Right lobe of liver (tissue), 6 donors: ENCODE data around the gene SPHK2. TPM values are rescaled to one million over a fixed set of nuclear protein-coding genes. Genes with fewer than 3 reads are reported as not detected.

Experiments used
- ATAC-seq, 4 donors: fragments of 200-7000 bp; cut with Tn5 transposase; one replicate each; pipeline ENCODE4 v1.9.1; 2020; ENCODE audit warnings: mild to moderate bottlenecking in 4 of 4, moderate library complexity in 4 of 4
- DNase-seq, 3 donors: peaks; one replicate each; pipeline ENCODE4 v3.0.0-alpha.2; 2020
- H3K27ac ChIP-seq, 3 donors: fragments of 200-600 bp; one replicate each; pipeline ENCODE4 v1.8.0; 2022
- H3K27me3 ChIP-seq, 2 donors: fragments of 200-600 bp; one replicate each; pipeline ENCODE4 v1.8.0; 2022
- H3K36me3 ChIP-seq, 4 donors: fragments of 200-600 bp; sonication (generic) in 1 of 4; one replicate each; pipeline versions ENCODE4 v1.5.1 to v1.8.0; 2017 to 2022; ENCODE audit warnings: control low read depth in 1 of 4
- H3K4me1 ChIP-seq, 4 donors: fragments of 200-600 bp; sonication (generic) in 1 of 4; one replicate each; pipeline versions ENCODE4 v1.5.1 to v1.8.0; 2017 to 2022; ENCODE audit warnings: control low read depth in 1 of 4
- H3K4me3 ChIP-seq, 3 donors: fragments of 200-600 bp; one replicate each; pipeline ENCODE4 v1.8.0; 2022
- H3K9me3 ChIP-seq, 4 donors: fragments of 200-600 bp; sonication (generic) in 1 of 4; one replicate each; pipeline versions ENCODE4 v1.5.1 to v1.8.0; 2017 to 2022; ENCODE audit warnings: control low read depth in 1 of 4
- POLR2A ChIP-seq: fragments of 450-650 bp; IDR thresholded peaks from one replicate; pipeline ENCODE4 v1.6.1; 2017; ENCODE audit warnings: antibody characterized with exemption, mild to moderate bottlenecking
- WGBS: methylation state at CpG from one replicate; pipeline ENCODE4 v1.1.6; 2018; ENCODE audit warnings: low coverage, low lambda C conversion rate; ENCODE audit not compliant: insufficient coverage; ENCODE audit errors: missing lambda C conversion rate; 5-methylcytosine and 5-hydroxymethylcytosine counted together
- intact Hi-C, 2 donors: fragments of 100-400 bp; cut with DNase I; formaldehyde crosslinking; loops; one replicate each; pipeline versions ENCODE4 v1.11.2 to v1.14.1; 2022
- total RNA-seq, 6 experiments: library from RNA; depleted of rRNA in 2 of 6; stranded (reverse); fragments of >200 nt in 2 of 6; fragmentation: NEBNext Ultra II Directional in 3 of 6; extraction: Animal tissue kit (Norgen Biotek cat#: 25700) in 3 of 6; gene quantifications; one replicate each; pipeline versions ENCODE4 v1.1.0 to v1.2.4, GENCODE V29; 2016 to 2023
- TF ChIP-seq, protein P1 (sequence below), 4 donors: fragments of 200-600 bp in 3 of 4; fragments of 450-650 bp in 1 of 4; IDR thresholded peaks; one replicate each; pipeline versions ENCODE4 v1.5.1 to v1.8.0; 2016 to 2022; ENCODE audit warnings: antibody characterized with exemption in 4 of 4, mild to moderate bottlenecking in 2 of 4
- donor health status: DM: no; HTN: yes; CAD: no.
- donor health status: DM: no; HTN: no; CAD: no.
- donor health status: DM: no; HTN: no; CAD: no.
- donor health status: DM: no; HTN: yes; CAD: no.
- donor health status: DM: no; HTN: yes; CAD: no.

SPHK2 gene
- total RNA-seq, 6 experiments from 2014 or later = 11.4 to 30.1 (median 17.2) TPM

DNA sequence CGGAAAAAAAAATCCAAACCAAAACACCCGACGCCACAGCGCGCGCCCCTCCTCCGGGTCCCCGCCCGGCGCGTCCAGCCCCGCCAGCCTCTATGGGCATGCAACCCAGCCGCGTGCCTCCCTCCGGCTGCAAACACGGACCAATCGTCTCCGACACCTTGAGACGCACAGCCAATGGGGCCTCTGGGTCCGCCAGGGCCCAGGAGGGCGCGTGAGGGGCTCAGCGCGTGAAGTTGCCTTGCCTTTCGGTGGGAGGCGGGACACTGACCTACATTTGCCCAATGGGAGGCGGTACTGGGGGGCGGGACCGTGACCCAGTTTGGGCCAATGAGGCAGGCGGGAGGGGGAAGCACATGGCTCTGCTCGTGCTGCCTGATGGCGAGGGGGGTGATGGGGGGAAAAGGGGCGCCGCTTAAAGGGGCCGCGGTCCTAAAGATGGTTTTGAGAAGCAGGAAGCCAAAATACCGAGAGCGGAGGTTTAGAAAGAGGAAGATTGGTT is 18.2 kb downstream of the SPHK2 start:
- Histone ChIP-seq H3K4me3 (peak overlapping the region; percentile 18 to 74 (median 72)), H3K36me3 (no peaks in the 10 kb centered on the region), H3K9me3 (no peaks in the 10 kb centered on the region), H3K4me1 (peaks cover 0 to 31% (median 18%) of the 10 kb centered on the region in 4 donors), H3K27ac (peak overlapping the region; percentile 87 to 97 (median 88)), H3K27me3 (no peaks in the 10 kb centered on the region)
- TF ChIP-seq POLR2A = no peak
- TF ChIP-seq, protein P1, sequence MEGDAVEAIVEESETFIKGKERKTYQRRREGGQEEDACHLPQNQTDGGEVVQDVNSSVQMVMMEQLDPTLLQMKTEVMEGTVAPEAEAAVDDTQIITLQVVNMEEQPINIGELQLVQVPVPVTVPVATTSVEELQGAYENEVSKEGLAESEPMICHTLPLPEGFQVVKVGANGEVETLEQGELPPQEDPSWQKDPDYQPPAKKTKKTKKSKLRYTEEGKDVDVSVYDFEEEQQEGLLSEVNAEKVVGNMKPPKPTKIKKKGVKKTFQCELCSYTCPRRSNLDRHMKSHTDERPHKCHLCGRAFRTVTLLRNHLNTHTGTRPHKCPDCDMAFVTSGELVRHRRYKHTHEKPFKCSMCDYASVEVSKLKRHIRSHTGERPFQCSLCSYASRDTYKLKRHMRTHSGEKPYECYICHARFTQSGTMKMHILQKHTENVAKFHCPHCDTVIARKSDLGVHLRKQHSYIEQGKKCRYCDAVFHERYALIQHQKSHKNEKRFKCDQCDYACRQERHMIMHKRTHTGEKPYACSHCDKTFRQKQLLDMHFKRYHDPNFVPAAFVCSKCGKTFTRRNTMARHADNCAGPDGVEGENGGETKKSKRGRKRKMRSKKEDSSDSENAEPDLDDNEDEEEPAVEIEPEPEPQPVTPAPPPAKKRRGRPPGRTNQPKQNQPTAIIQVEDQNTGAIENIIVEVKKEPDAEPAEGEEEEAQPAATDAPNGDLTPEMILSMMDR (IDR thresholded peaks at IDR 0.05) = no peak
- DNase-seq (peak; percentile 96 to 100 (median 98)), ATAC-seq (peak; percentile 51 to 75 (median 68))
- intact Hi-C loops = no loop called here
- 0% methylated on average over 24 of the region's 38 CpGs for WGBS

DNA sequence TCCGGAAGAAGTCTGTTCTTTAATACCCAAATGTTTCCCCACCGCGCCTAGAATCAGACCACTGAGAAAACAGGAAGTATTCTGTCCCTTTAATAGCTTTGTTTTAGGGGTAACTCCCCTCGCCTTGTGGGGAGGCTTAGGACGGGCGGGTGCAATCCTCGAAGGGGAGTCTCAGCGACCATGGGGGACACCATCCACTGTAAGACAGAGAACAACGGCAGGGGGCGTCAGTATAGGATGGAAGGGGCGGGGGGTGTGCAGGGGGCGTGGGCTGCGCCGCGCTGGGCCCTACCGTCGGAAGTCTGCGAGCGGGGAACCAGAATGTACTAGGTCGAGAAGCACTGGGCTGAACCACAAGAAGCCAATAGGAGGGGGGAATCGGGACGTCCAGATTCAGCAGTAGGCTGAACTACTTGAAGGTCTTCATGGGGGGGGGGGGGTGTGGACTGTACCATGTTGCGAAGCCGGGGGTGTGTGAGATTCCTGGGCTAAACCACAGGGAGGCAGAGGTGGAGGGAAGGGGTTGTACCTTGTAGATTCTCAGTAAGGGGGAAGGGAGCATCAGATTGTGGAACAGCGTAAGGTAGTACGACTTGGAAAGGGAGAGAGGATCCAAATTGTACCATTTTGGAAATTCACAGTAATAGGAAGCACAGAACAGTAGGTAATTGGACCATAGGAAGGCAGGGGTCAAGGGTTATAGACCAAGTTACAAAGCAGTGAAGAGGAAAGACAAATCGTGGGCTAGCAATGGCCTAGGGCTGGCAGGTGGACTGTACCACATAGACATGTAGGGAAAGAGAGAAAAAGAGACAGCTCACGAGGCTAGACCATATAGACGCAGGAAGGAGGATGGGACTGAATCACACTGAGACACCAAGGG is 18.9 kb downstream of the SPHK2 start:
- intact Hi-C loops = no loop called here
- Histone ChIP-seq H3K4me3 (peak overlapping the region; percentile 18 to 74 (median 72)), H3K36me3 (no peaks in the 10 kb centered on the region), H3K9me3 (no peaks in the 10 kb centered on the region), H3K27me3 (no peaks in the 10 kb centered on the region), H3K4me1 (peaks cover 0 to 26% (median 14%) of the 10 kb centered on the region in 4 donors), H3K27ac (peak overlapping the region; percentile 87 to 97 (median 88))
- DNase-seq (peak; percentile 65 to 90 (median 77)), ATAC-seq (peak; percentile 19 to 56 (median 46))
- TF ChIP-seq POLR2A = peak; percentile 54
- TF ChIP-seq, protein P1 (IDR thresholded peaks at IDR 0.05) = no peak
- WGBS = 7% methylated on average over 21 of the region's 29 CpGs

DNA sequence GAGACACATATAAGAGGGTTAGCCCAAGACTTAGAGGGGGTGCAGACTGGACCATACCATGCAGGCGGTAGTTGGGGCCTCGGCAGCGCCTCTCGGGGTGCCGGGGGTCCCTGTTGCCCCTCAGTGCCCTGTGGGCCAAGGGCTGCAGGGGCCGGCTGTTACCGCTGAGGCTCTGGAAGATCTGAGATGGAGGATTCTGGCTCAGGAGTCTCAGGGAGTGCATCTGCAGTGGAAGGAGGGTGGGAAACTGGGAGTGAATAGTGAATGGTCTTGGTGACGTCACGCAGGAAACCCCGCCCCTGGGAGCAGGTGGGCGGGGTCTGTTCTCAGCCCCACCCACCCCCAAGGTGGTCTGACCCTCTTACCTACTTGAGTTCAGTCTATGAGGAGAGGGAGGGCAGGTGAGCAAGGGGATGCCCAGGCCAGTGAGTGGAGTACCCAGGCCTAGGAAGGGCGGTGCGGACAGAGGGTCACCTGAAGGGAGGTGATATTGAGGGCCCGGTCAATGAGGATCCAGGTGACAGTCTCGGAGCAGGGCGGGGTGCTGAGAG is 19.6 kb downstream of the SPHK2 start:
- Histone ChIP-seq H3K4me1 (peaks cover 0 to 19% (median 7%) of the 10 kb centered on the region in 4 donors), H3K27me3 (no peaks in the 10 kb centered on the region), H3K9me3 (no peaks in the 10 kb centered on the region), H3K4me3 (no peak overlapping the region), H3K27ac (peak overlapping the region in 1 of 3 donors; percentile 88), H3K36me3 (no peaks in the 10 kb centered on the region)
- 65% methylated on average over 11 of the region's 16 CpGs for WGBS
- intact Hi-C loops = no loop called here
- DNase-seq = peak in 2 of 3 donors; percentile 39 to 57
- ATAC-seq = no peak
- TF ChIP-seq, protein P1 (IDR thresholded peaks at IDR 0.05) = no peak
- TF ChIP-seq POLR2A = no peak

DNA sequence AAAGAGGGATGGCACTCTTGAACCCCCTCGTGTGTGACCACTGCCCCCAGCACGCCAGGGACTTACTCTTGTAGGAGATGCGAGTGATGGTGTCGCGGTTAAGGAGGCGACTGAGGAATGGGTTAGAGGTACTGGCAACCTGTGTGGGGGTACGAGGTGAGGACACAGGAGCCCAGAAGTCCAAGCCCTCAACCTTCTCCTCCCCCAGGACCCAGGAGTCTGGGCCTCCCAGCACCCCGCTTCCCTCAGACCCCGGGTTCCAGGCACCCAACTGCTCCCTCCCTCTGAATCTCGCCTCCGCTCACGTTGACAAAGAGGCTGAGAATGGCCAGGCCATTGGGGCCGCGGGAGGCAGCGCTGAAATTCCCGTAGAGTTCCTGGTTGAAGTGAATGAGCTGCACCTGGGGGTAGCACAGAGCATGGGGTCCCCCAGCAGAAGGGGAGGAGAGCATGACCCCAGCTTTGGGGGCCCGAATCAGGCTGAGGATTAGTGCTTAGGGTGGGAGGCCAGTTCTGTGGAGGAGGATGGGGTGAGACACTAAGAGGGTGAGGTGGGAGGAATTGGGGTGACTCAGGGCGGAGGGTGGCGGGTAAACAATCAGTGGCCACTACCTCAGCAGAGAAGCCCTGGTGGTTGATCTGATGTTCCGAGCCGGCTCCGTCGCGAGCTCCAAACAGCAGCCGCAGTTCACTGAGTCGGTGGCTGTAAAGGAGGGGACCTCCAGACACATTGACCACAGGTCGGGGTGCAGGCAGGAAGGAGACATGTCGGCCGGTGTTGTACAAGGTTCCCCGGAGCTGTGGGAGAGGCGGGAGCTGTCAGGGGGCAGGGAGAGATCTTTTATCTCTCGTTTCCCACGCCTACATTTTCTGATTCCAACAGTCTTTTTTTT is 20.4 kb downstream of the SPHK2 start:
- no peak for DNase-seq
- WGBS = 57% methylated on average over 11 of the region's 33 CpGs
- TF ChIP-seq POLR2A = no peak
- TF ChIP-seq, protein P1 (IDR thresholded peaks at IDR 0.05) = no peak
- Histone ChIP-seq H3K27ac (no peak overlapping the region), H3K36me3 (no peaks in the 10 kb centered on the region), H3K27me3 (no peaks in the 10 kb centered on the region), H3K4me1 (peaks cover 0 to 12% (median 4%) of the 10 kb centered on the region in 4 donors), H3K4me3 (no peak overlapping the region), H3K9me3 (no peaks in the 10 kb centered on the region)
- ATAC-seq = no peak
- intact Hi-C loops = no loop called here
